Cardiac septum (tissue), 1 donor: ENCODE measurements around the gene GUCY2C. TPM values are rescaled to one million over a fixed set of nuclear protein-coding genes. Genes with fewer than 3 reads are reported as not detected.
"Not testable (repeated sequence)": the region's sequence is repeated elsewhere in the genome, so short reads cannot be mapped to it uniquely, and the experiment has no call there.

Experiments used
- DNase-seq: peaks from one replicate; pipeline ENCODE4 v3.0.0-alpha.2; 2020; ENCODE audit warnings: low spot score
- intact Hi-C: fragments of 100-400 bp; cut with DNase I; formaldehyde crosslinking; loops from one replicate; pipeline ENCODE4 v1.14.0; 2022
- long read RNA-seq: library from polyadenylated mRNA; unstranded; transcript quantifications from one replicate; pipeline ENCODE4 v2.0.0, GENCODE V29; 2021
- total RNA-seq: library from RNA; stranded (reverse); fragmentation: NEBNext Ultra II Directional; extraction: Animal tissue kit (Norgen Biotek cat#: 25700); gene quantifications from one replicate; pipeline ENCODE4 v1.2.1, GENCODE V29; 2021
- donor health status: DM: no; HTN: no; CAD: no.

GUCY2C gene
- total RNA-seq: not detected
- long read RNA-seq, partial matches to known transcripts: 0 of 8 reads
- long read RNA-seq, other reads (novel, unspliced or antisense): 8 of 8 reads

DNA sequence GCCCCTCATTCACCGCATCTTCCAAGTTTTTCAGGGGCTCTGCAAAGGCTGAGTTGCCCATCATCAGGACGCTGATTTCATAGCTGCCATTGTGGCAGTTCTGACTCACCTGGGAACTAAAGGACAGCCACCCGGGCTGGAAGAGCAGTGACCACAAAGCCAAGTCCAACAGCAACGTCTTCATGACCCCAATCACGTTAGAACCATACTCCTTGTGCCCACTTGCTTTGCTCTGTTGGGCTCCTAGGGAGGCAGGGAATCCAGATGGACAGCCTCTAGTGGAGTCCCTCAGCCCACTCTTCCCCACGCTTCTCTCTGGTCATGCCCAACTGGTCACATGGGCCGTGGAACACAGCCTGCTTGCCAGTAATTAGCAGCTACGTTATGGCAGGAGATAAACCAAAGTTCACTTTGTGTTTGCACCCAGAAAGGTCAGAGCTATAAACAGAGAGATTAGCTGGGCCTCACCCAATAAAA, at the start of gene GUCY2C:
GUCY2C (minus strand) TSS at position 335 of the 477 bp plus-strand sequence; CDS start at position 184, 151 bp downstream.
- no peak for DNase-seq
- intact Hi-C loops: no loop called here

GRCh38 chr12:14743061-14743460, 46.7 kb upstream of the GUCY2C start:
- intact Hi-C loops: no loop called here
- DNase-seq: no peak

- intact Hi-C loops: no loop called here
- DNase-seq: no peak
Observed at GRCh38 chr12:14741942-14742341, 45.5 kb upstream of the GUCY2C start.

DNA sequence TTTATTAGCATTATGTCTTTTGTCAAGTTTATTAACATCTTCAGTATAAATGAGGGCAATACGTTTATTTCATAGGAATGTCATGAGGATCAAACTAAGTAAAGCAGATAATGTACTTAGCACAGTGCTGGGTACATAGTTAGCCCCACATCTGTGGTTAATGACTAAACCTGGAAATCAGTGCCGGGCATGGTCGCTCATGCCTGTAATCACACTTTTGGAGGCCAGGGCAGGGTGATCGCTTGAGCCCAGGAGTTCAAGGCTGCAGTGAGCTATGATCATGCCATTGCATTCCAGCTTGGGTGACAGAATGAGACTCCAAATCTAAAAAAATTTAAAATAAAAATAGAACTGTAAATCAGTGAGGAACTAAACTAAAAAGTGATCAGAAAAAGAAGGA, 44.8 kb upstream of the GUCY2C start:
- DNase-seq: no peak
- intact Hi-C loops: no loop called here

- DNase-seq, intact Hi-C loops: not testable (repeated sequence)
Observed at GRCh38 chr12:14736441-14736840, 40.0 kb upstream of the GUCY2C start.

DNA sequence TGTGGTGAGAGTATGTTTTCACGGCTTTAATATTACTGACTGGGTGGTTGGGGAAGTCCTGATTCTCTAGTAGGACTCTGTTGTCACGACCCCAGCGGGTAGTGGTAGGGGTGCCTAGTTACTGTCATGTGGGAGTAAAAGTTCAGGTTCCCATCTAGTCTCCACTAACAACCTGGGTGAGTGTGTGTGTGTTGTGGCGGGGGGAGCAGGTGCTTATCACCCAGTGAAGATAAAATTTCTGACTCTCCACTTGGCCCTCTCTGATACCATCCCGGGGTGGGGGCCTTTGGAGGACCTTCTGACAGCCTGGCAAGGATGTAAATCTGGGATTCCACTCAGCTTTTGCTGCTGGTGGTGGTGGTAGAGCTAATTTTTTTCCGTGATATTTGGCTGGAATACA, 35.4 kb upstream of the GUCY2C start:
- intact Hi-C loops: no loop called here
- DNase-seq: no peak

- DNase-seq: no peak
- intact Hi-C loops: loop anchor here (10.0 kb wide), 1 partner anchor 115 kb away; the partner anchor contains the start of gene ART4
Observed at GRCh38 chr12:14729586-14729985, 33.2 kb upstream of the GUCY2C start.

- DNase-seq: no peak
- intact Hi-C loops: loop anchor here (5.0 to 10.0 kb wide), 3 partner anchors 121 to 544 kb away; partner anchors contain the start of gene ART4
Observed at GRCh38 chr12:14723763-14724162, 27.4 kb upstream of the GUCY2C start.

DNA sequence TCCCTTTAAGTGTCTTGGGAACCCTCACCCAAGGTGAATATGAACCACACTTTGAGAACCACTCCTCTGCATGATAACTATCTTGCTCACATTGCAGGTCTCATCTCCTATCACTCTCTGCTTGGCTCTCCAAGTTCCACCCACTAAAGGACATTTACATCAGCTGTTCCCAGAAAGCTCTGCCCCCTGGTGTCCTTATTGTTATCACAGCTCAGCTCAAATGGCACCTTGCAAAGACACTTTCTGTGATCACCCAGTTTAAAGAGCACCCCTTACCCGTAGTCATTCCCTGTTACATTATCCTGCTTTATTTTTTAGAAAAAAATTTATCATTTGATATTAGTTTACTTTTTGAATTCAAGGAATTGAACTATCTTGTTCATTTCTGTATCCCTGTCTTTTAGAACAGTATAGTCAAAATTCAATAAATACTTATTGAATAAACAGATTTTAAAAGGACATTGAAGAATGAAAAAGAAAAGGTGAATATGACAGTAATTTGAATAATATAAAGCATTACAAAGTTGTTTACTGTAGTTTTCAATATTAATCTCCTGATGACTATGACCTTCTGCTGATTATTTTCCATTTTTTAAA, 20.5 kb upstream of the GUCY2C start:
- DNase-seq: no peak
- intact Hi-C loops: no loop called here

DNA sequence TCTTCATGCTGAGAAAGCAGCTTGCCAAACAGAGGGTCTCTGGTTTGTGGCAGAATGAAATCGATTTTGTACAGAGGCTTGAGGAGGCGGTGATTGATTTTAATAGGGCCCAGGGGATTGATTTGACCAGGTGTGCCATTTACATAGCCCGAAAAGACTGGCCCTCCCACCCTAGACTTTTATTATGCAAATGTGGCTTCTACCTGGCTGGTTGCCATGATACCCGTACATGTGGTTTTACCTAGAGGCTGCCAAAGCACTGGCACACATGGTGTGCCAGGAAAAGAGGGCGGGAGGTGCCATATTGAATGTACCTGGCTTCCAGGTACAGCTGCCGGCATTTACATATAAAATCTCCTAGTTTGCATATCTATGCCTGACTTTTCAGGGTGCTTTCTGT, 18.0 kb upstream of the GUCY2C start:
- intact Hi-C loops: no loop called here
- no peak for DNase-seq

DNA sequence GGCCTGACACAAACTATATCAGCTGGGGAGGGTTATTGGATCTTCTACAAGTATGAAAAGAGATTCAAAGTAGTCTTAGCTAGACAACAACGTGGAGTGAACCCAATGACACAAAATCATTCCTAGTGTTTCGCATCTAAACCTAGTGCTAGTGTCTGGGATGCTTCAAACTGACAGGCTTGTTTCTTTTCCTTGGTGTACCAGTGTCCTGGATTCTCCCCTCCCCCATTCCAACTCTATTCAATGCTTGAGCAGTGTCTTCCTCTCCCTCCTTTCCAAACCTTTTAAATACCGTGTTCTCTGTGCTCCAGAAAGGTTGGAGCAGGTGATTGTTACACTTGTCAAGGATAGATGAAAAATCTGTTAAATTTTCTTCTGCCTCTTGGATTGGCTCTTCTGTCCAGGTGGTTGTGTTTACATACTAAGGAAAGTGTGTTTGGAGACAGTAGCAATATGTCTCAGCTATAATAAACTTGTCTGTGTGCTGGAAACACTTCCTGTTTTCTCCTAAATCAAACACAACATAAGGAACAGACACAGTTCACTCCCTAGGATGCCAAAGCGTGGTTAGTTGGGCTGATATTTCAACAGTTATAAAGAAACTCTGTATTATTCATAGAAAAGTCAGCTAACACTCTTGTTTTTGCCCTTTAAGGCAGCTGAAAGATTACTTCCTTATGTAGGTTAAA, 14.4 kb upstream of the GUCY2C start:
- DNase-seq: no peak
- intact Hi-C loops: no loop called here

DNA sequence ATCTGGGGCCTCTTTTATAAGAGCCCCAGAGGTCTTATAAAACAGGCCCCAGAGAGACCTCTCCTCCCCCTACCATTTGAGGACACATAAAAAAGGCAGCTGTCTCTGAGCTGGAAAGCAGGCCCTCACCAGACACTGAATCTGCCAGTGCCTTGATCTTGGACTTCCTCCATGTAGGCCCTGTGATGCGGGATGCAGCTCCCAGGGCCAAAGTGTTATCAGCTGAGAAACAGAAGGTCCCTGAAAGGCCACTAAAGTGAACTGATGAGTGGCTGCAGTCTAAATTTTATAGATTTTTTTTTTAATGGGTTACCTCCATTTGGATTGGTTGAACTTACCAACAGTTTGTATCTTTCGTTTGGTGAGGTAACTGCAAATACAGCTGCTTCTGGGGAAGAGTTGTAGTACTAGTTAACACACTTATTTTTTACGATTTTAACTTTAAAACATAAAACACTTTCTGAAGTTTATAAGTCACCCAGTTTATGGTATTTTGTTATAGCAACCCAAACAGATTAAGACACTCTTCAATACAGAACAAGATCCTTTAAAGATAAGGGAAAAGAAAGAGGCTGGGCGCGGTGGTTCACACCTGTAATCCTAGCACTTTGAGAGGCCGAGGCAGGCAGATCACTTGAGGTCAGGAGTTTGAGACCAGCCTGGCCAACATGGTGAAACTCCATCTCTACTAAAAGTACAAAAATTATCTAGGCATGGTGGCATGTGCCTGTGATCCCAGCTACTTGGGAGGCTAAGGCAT, 5.6 kb upstream of the GUCY2C start:
- intact Hi-C loops: no loop called here
- no peak for DNase-seq

DNA sequence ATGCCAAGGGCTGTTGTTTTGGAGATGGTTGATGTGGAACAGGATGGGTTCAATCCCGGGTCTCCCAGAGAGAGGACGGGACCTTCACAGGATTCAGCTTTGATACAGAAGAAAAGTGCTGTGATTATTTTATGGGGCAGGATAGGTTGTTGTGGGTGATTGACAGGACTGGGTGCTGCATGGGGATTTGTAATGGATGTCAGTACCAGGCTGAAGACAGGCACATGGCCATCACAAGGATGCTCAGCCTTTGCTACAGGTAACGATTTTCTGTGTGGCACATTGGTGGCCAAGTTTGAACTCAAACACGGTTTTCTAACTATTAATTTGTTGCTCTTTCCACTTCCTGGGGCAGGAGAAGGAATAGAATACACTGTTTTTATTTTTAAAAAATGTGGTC, 4.5 kb upstream of the GUCY2C start:
- intact Hi-C loops: no loop called here
- no peak for DNase-seq

- DNase-seq: no peak
- intact Hi-C loops: no loop called here
Observed at GRCh38 chr12:14699923-14700322, 3.5 kb upstream of the GUCY2C start.

GRCh38 chr12:14698555-14698954, 2.2 kb upstream of the GUCY2C start:
- intact Hi-C loops: no loop called here
- no peak for DNase-seq

- intact Hi-C loops: no loop called here
- DNase-seq: no peak
Observed at GRCh38 chr12:14695715-14696141, 671 bp downstream of the GUCY2C start.

- intact Hi-C loops: no loop called here
Observed at GRCh38 chr12:14694970-14695369, 1.4 kb downstream of the GUCY2C start.

DNA sequence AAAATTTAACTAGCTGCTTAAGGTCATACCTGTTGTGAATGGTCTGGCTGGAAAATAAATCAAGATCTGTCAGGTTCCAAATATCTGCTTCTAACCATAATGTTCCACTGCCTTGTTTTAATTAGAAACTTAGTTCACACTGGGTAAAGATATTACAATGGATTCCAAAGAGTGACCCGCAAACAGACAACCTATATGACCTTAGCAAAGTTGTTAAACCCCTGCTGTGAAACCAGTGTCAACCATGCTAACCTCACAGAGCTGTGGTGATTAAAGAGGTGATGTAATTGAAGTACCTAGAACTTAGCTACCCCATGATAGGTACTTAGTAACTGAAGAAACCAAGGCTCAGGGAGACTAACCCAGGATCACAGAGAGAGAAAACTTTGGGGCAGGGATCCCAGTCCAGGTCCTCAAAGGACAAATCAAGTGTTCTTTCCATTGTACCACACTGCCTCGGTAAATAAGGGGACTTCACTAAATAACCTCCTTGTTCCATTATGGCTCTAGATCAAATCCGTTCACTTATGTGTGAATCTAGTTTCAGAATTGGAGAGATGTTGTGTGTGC, 2.2 kb downstream of the GUCY2C start:
- no peak for DNase-seq
- intact Hi-C loops: no loop called here

More at GRCh38 chr12:14694970-14695369, 1.4 kb downstream of the GUCY2C start:
- DNase-seq: no peak

DNA sequence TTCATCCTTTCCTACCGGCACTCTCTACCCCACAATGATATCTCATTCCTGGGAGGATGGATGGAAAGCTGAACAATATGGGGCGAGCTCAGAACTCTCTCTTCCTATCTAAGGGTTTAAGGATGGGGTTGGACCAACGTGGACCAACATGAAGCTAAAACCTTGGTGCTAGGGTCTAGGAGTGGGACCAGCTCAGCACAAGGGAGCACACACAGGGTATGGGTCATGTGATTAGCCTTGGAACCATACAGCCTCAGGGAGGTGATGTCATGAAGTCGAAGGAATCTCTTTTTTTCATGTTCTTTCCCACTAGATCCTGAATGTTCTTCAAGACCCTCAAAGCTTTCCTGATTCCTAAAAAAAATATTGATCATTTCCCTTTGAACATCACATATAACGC, 3.3 kb downstream of the GUCY2C start:
- intact Hi-C loops: no loop called here
- no peak for DNase-seq

DNA sequence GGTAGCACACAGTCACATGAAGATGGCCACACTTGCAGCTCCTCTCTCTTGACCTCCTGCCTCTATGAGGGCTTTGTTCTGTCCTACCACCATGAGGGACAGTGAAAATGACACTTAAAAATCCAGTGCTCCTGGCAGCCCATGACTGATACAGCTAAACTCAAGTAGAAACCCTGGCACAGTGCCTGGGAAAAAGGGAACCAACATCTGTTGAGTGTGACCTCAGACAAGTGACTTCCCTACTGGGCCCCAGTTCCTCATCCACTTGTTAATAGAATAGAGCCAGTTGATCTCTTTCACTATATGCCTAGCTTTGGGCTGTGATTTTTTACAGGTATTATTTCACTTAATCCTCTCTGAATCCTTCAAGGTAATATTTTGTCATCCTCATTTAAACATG, 4.8 kb downstream of the GUCY2C start:
- peak; percentile 80 for DNase-seq
- intact Hi-C loops: no loop called here
